Upper lobe of left lung (tissue), 4 donors: ENCODE measurements around the gene ULK4.

Experiments used
- EP300 ChIP-seq, 4 donors: sonication (generic); formaldehyde crosslinking; IDR thresholded peaks; one replicate each; pipeline ENCODE4 v1.5.1; 2017; ENCODE audit warnings: antibody characterized with exemption in 4 of 4, control low read depth in 2 of 4
- POLR2A ChIP-seq, 4 donors: fragments of 450-650 bp; IDR thresholded peaks; one replicate each; pipeline ENCODE4 v1.5.1; 2016 to 2017; ENCODE audit warnings: antibody characterized with exemption in 4 of 4, mild to moderate bottlenecking in 2 of 4
- POLR2AphosphoS5 ChIP-seq, 2 donors: sonication (generic); formaldehyde crosslinking; IDR thresholded peaks; one replicate each; pipeline ENCODE4 v1.5.1; 2017; ENCODE audit warnings: antibody characterized with exemption in 2 of 2
- TF ChIP-seq, protein P1 (sequence below), 6 experiments: fragments of 450-650 bp in 4 of 6; fragments of 200-600 bp in 2 of 6; sonication (generic) in 2 of 6; IDR thresholded peaks; one replicate each; pipeline ENCODE4 v1.5.1; 2016 to 2019; ENCODE audit warnings: antibody characterized with exemption in 6 of 6

DNA sequence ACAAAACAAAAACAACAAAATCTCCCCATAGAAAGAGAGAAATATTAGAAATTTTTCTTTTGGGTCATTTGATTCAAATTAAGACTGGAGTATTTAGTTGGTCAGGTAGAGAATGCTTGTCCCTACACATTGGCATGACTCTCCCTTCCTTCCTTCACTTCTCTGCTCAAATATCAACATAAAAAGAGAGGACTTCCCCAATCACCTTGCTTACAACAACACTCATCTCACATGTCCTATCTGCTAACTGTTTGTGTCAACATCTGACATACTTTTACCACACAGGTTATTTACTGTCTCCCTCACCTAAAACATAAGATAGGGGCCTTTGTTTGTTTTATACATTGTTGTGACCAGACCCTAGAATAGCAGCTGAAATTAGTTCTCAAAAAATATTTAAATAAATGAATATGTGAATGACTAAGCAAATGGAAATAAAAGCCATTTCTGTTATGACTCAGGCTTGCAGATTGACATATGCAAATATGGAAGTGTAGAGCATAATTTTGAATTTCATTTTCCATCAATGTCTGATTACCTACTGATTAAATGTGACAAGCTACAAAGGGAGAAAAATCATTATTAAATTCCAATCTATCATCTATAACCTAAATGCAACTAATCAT is 457.8 kb downstream of the ULK4 start:
- TF ChIP-seq EP300 (IDR thresholded peaks at IDR 0.05) (no peak), POLR2AphosphoS5 (IDR thresholded peaks at IDR 0.05) (no peak), POLR2A (IDR thresholded peaks at IDR 0.05) (no peak)
- TF ChIP-seq, protein P1, sequence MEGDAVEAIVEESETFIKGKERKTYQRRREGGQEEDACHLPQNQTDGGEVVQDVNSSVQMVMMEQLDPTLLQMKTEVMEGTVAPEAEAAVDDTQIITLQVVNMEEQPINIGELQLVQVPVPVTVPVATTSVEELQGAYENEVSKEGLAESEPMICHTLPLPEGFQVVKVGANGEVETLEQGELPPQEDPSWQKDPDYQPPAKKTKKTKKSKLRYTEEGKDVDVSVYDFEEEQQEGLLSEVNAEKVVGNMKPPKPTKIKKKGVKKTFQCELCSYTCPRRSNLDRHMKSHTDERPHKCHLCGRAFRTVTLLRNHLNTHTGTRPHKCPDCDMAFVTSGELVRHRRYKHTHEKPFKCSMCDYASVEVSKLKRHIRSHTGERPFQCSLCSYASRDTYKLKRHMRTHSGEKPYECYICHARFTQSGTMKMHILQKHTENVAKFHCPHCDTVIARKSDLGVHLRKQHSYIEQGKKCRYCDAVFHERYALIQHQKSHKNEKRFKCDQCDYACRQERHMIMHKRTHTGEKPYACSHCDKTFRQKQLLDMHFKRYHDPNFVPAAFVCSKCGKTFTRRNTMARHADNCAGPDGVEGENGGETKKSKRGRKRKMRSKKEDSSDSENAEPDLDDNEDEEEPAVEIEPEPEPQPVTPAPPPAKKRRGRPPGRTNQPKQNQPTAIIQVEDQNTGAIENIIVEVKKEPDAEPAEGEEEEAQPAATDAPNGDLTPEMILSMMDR (IDR thresholded peaks at IDR 0.05) = no peak
